Panc1 (cell line): ENCODE measurements around the gene LAMB3.

ENCODE experiments used
- POLR2AphosphoS5 ChIP-seq: IDR thresholded peaks from 2 replicates; pipeline ENCODE4 v1.6.1; 2012; ENCODE audit warnings: mild to moderate bottlenecking, low read depth, low read length, moderate library complexity
- SIN3A ChIP-seq: IDR thresholded peaks from 2 replicates; pipeline ENCODE4 v1.6.1; 2012; ENCODE audit warnings: low read depth, mild to moderate bottlenecking, low read length, moderate library complexity, borderline replicate concordance; ENCODE audit not compliant: insufficient read depth
- TF ChIP-seq, protein P1 (sequence below): fragments of 450-650 bp; IDR thresholded peaks from 2 replicates; pipeline ENCODE4 v1.5.1; 2017; ENCODE audit warnings: mild to moderate bottlenecking
- TF ChIP-seq, protein P2 (sequence below), 2 experiments: IDR thresholded peaks; 2 replicates each; pipeline ENCODE4 v1.6.1; 2011 to 2012; ENCODE audit warnings: low read depth in 2 of 2, control low read depth in 1 of 2, low read length in 1 of 2, mild to moderate bottlenecking in 1 of 2, moderate library complexity in 1 of 2; ENCODE audit not compliant: insufficient read depth in 1 of 2

GRCh38 chr1:209689477-209689876 is 37.3 kb upstream of the LAMB3 start:
- TF ChIP-seq, protein P1, sequence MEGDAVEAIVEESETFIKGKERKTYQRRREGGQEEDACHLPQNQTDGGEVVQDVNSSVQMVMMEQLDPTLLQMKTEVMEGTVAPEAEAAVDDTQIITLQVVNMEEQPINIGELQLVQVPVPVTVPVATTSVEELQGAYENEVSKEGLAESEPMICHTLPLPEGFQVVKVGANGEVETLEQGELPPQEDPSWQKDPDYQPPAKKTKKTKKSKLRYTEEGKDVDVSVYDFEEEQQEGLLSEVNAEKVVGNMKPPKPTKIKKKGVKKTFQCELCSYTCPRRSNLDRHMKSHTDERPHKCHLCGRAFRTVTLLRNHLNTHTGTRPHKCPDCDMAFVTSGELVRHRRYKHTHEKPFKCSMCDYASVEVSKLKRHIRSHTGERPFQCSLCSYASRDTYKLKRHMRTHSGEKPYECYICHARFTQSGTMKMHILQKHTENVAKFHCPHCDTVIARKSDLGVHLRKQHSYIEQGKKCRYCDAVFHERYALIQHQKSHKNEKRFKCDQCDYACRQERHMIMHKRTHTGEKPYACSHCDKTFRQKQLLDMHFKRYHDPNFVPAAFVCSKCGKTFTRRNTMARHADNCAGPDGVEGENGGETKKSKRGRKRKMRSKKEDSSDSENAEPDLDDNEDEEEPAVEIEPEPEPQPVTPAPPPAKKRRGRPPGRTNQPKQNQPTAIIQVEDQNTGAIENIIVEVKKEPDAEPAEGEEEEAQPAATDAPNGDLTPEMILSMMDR = no peak
- no peak for TF ChIP-seq POLR2AphosphoS5
- TF ChIP-seq SIN3A = no peak
- TF ChIP-seq, protein P2, sequence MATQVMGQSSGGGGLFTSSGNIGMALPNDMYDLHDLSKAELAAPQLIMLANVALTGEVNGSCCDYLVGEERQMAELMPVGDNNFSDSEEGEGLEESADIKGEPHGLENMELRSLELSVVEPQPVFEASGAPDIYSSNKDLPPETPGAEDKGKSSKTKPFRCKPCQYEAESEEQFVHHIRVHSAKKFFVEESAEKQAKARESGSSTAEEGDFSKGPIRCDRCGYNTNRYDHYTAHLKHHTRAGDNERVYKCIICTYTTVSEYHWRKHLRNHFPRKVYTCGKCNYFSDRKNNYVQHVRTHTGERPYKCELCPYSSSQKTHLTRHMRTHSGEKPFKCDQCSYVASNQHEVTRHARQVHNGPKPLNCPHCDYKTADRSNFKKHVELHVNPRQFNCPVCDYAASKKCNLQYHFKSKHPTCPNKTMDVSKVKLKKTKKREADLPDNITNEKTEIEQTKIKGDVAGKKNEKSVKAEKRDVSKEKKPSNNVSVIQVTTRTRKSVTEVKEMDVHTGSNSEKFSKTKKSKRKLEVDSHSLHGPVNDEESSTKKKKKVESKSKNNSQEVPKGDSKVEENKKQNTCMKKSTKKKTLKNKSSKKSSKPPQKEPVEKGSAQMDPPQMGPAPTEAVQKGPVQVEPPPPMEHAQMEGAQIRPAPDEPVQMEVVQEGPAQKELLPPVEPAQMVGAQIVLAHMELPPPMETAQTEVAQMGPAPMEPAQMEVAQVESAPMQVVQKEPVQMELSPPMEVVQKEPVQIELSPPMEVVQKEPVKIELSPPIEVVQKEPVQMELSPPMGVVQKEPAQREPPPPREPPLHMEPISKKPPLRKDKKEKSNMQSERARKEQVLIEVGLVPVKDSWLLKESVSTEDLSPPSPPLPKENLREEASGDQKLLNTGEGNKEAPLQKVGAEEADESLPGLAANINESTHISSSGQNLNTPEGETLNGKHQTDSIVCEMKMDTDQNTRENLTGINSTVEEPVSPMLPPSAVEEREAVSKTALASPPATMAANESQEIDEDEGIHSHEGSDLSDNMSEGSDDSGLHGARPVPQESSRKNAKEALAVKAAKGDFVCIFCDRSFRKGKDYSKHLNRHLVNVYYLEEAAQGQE (IDR thresholded peaks at IDR 0.05; ENCODE audit: insufficient read depth in 1 of 2, low read depth in 2 of 2, low read length in 1 of 2) = no peak
